Testis (tissue), 3 donors: ENCODE results near the gene WNK2. TPM values are rescaled to one million over a fixed set of nuclear protein-coding genes. Genes with fewer than 3 reads are reported as not detected.

ENCODE experiments used
- DNase-seq: peaks from one replicate; pipeline ENCODE4 v3.0.0-alpha.2; 2019
- H3K27ac ChIP-seq, 2 donors: fragments of 200-600 bp; sonication (generic); one replicate each; pipeline ENCODE4 v1.5.1; 2019
- H3K27me3 ChIP-seq: fragments of 200-600 bp; sonication (generic); one replicate; pipeline ENCODE4 v1.5.1; 2019
- H3K36me3 ChIP-seq: fragments of 200-600 bp; sonication (generic); one replicate; pipeline ENCODE4 v1.5.1; 2017; ENCODE audit warnings: low read depth; ENCODE audit errors: missing control alignments
- H3K4me1 ChIP-seq: fragments of 200-600 bp; sonication (generic); one replicate; pipeline ENCODE4 v1.5.1; 2019
- H3K4me3 ChIP-seq, 2 donors: fragments of 200-600 bp; sonication (generic); one replicate each; pipeline ENCODE4 v1.5.1; 2017 to 2019
- H3K9me3 ChIP-seq: fragments of 200-600 bp; sonication (generic); one replicate; pipeline ENCODE4 v1.5.1; 2017
- CTCF ChIP-seq, 3 experiments: fragments of 450-650 bp in 2 of 3; fragments of 200-600 bp in 1 of 3; sonication (generic) in 1 of 3; IDR thresholded peaks; one replicate each; pipeline ENCODE4 v1.5.1; 2016 to 2019; ENCODE audit warnings: antibody characterized with exemption in 3 of 3, mild to moderate bottlenecking in 2 of 3, moderate library complexity in 1 of 3
- POLR2A ChIP-seq: fragments of 450-650 bp; IDR thresholded peaks from one replicate; pipeline ENCODE4 v1.6.1; 2017; ENCODE audit warnings: antibody characterized with exemption, mild to moderate bottlenecking, moderate library complexity
- WGBS, 2 donors: methylation state at CpG; one replicate each; pipeline ENCODE4 v1.1.5; 2018; 5-methylcytosine and 5-hydroxymethylcytosine counted together
- intact Hi-C: fragments of 100-400 bp; cut with DNase I; formaldehyde crosslinking; loops from one replicate; pipeline ENCODE4 v1.15.1; 2023; ENCODE audit warnings: low total_unique reads
- polyA plus RNA-seq: library from polyadenylated mRNA; stranded (reverse); fragments of 350-450 nt; fragmentation: Illumina TruSeq; extraction: RNeasy Lipid Tissue Mini Kit (QIAGEN cat#74804); gene quantifications from one replicate; pipeline ENCODE4 v1.2.3, GENCODE V29; 2014; ENCODE audit warnings: low read depth, low replicate concordance; ENCODE audit not compliant: insufficient read depth
- total RNA-seq, 2 donors: library from RNA; depleted of rRNA; stranded (reverse); fragments of >200 nt; gene quantifications; one replicate each; pipeline ENCODE4 v1.2.3, GENCODE V29; 2016

WNK2 gene
- total and polyA plus RNA-seq, 3 donors from 2014 or later = 29.0 to 91.1 (median 50.5) TPM

GRCh38 chr9:93369686-93370085, 185.7 kb downstream of the WNK2 start:
- TF ChIP-seq CTCF (IDR thresholded peaks at IDR 0.05) = no peak
- TF ChIP-seq POLR2A = no peak
- no peaks in the 10 kb centered on the region for H3K9me3 ChIP-seq
- H3K4me1 ChIP-seq = no peaks in the 10 kb centered on the region
- intact Hi-C loops = no loop called here
- H3K4me3 ChIP-seq = no peak overlapping the region
- DNase-seq = no peak
- no peaks in the 10 kb centered on the region for H3K36me3 ChIP-seq
- no peaks in the 10 kb centered on the region for H3K27me3 ChIP-seq
- WGBS, 2 donors = 85 to 88% methylated on average over 1 of the region's 1 CpG
- no peak overlapping the region for H3K27ac ChIP-seq

Other genes starting within 250 kb of the WNK2 start
- 10 to 100 TPM; 12.8 to 14.3 TPM for gene FGD3, start 236.6 kb upstream of the WNK2 start, total RNA-seq
- gene FGD3, start 236.6 kb upstream of the WNK2 start, polyA plus RNA-seq = 14.0 TPM
- gene SUSD3, start 125.4 kb upstream of the WNK2 start, total RNA-seq = 100 to 1,000 TPM; 282 to 537 TPM
- gene SUSD3, start 125.4 kb upstream of the WNK2 start, polyA plus RNA-seq = 172 TPM
- gene CARD19, start 87.9 kb upstream of the WNK2 start, total RNA-seq = 100 to 1,000 TPM; 138 to 147 TPM
- gene CARD19, start 87.9 kb upstream of the WNK2 start, polyA plus RNA-seq = 99.4 TPM
- gene NINJ1, start 49.9 kb upstream of the WNK2 start, total RNA-seq = 100 to 1,000 TPM; 148 to 152 TPM
- 99.3 TPM for gene NINJ1, start 49.9 kb upstream of the WNK2 start, polyA plus RNA-seq